ENCODE results near the gene USP9X.

DNA sequence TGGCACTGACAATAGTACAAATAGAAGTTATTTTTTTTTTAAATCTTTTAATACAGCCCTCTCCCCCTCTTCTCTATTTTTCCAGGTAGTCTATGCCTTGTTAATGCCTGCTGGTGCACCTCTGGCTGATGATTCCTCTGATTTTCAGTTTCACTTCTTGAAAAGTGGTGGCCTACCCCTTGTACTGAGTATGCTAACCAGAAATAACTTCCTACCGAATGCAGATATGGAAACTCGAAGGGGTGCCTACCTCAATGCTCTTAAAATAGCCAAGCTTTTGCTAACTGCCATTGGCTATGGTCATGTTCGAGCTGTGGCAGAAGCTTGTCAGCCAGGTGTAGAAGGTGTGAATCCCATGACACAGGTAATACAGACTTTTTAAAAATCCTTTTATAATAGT lies 99.1 kb downstream of the USP9X start:
- TF ChIP-seq, protein P1, sequence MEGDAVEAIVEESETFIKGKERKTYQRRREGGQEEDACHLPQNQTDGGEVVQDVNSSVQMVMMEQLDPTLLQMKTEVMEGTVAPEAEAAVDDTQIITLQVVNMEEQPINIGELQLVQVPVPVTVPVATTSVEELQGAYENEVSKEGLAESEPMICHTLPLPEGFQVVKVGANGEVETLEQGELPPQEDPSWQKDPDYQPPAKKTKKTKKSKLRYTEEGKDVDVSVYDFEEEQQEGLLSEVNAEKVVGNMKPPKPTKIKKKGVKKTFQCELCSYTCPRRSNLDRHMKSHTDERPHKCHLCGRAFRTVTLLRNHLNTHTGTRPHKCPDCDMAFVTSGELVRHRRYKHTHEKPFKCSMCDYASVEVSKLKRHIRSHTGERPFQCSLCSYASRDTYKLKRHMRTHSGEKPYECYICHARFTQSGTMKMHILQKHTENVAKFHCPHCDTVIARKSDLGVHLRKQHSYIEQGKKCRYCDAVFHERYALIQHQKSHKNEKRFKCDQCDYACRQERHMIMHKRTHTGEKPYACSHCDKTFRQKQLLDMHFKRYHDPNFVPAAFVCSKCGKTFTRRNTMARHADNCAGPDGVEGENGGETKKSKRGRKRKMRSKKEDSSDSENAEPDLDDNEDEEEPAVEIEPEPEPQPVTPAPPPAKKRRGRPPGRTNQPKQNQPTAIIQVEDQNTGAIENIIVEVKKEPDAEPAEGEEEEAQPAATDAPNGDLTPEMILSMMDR (IDR thresholded peaks at IDR 0.05 in 8 of 11, conservative IDR thresholded peaks at IDR 0.05 in 3 of 11): no peak
- no peak for TF ChIP-seq POLR2A (IDR thresholded peaks at IDR 0.05)
- TF ChIP-seq POLR2AphosphoS5 (IDR thresholded peaks at IDR 0.05): no peak

All from spleen (tissue), 7 donors.